Spinal cord (tissue), 10 donors: ENCODE measurements around the gene GNRH2. TPM values are rescaled to one million over a fixed set of nuclear protein-coding genes. Genes with fewer than 3 reads are reported as not detected.
"Not testable (repeated sequence)": the region's sequence is repeated elsewhere in the genome, so short reads cannot be mapped to it uniquely, and the experiment has no call there.

ENCODE experiments used
- DNase-seq, 6 donors: peaks; one replicate each; pipeline versions ENCODE4 v3.0.0 to v3.0.0-alpha.2; 2013 to 2015; ENCODE audit warnings: low spot score in 6 of 6, low read depth in 4 of 6
- H3K27ac ChIP-seq: one replicate; pipeline ENCODE4 v1.5.1; 2013; ENCODE audit warnings: low read depth, low read length, control low read depth
- H3K27me3 ChIP-seq: one replicate; pipeline ENCODE4 v1.6.1; 2013; ENCODE audit warnings: low read length; ENCODE audit not compliant: control insufficient read depth, insufficient read depth
- H3K36me3 ChIP-seq: one replicate; pipeline ENCODE4 v1.6.1; 2013; ENCODE audit warnings: low read length; ENCODE audit not compliant: control insufficient read depth, insufficient read depth
- H3K4me1 ChIP-seq: one replicate; pipeline ENCODE4 v1.6.1; 2013; ENCODE audit warnings: low read length; ENCODE audit not compliant: control insufficient read depth, insufficient read depth
- H3K4me3 ChIP-seq: one replicate; pipeline ENCODE4 v1.5.1; 2013; ENCODE audit warnings: low read depth, low read length, control low read depth
- H3K9me3 ChIP-seq: one replicate; pipeline ENCODE4 v1.6.1; 2013; ENCODE audit warnings: low read length; ENCODE audit not compliant: control insufficient read depth, insufficient read depth
- whole genome bisulfite sequencing: methylation state at CpG from one replicate; pipeline ENCODE4 v1.1.5; 2013; ENCODE audit warnings: missing lambda C conversion rate; ENCODE audit not compliant: insufficient coverage; 5-methylcytosine and 5-hydroxymethylcytosine counted together
- polyA plus RNA-seq, 2 donors: library from polyadenylated mRNA; unstranded; fragments of 120-200 nt; gene quantifications; one replicate each; pipeline ENCODE4 v1.2.1, GENCODE V29; 2013; ENCODE audit not compliant: insufficient read length in 2 of 2
- total RNA-seq, 2 donors: library from RNA; depleted of rRNA in 1 of 2; stranded (reverse); fragments of 120-200 nt in 1 of 2; fragments of >200 nt in 1 of 2; gene quantifications; one replicate each; pipeline versions ENCODE4 v1.2.3 to v1.2.4, GENCODE V29; 2013 to 2014
- donor health status: healthy.

GNRH2 gene
- total and polyA plus RNA-seq, 4 donors: 0.44 to 1.8 (median 0.68) TPM; not detected in 1

GRCh38 chr20:3014662-3015061, 28.8 kb upstream of the GNRH2 start:
- Histone ChIP-seq H3K4me3 (no peak overlapping the region), H3K27me3 (no peaks in the 10 kb centered on the region), H3K36me3 (peaks cover 43% of the 10 kb centered on the region), H3K4me1 (no peaks in the 10 kb centered on the region), H3K27ac (no peak overlapping the region), H3K9me3 (no peaks in the 10 kb centered on the region)
- no peak for DNase-seq
- WGBS: 83% methylated on average over 1 of the region's 3 CpGs

GRCh38 chr20:3015302-3015701, 28.1 kb upstream of the GNRH2 start:
- H3K36me3 ChIP-seq: peaks cover 40% of the 10 kb centered on the region
- H3K4me1 ChIP-seq, DNase-seq, H3K9me3 ChIP-seq, H3K4me3 ChIP-seq, H3K27ac ChIP-seq, H3K27me3 ChIP-seq: not testable (repeated sequence)
- WGBS: 100% methylated on average over 1 of the region's 5 CpGs

- Histone ChIP-seq H3K4me1 (no peaks in the 10 kb centered on the region), H3K27me3 (no peaks in the 10 kb centered on the region), H3K9me3 (no peaks in the 10 kb centered on the region), H3K36me3 (peaks cover 60% of the 10 kb centered on the region), H3K4me3 (no peak overlapping the region), H3K27ac (no peak overlapping the region)
- WGBS: 91% methylated on average over 4 of the region's 4 CpGs
- no peak for DNase-seq
Measured at GRCh38 chr20:3021327-3021726, 22.1 kb upstream of the GNRH2 start.

- WGBS: 96% methylated on average over 5 of the region's 5 CpGs
- H3K4me3 ChIP-seq: no peak overlapping the region
- H3K27ac ChIP-seq: no peak overlapping the region
- H3K4me1 ChIP-seq: no peaks in the 10 kb centered on the region
- DNase-seq: no peak
- H3K36me3 ChIP-seq: peaks cover 63% of the 10 kb centered on the region
- H3K9me3 ChIP-seq: no peaks in the 10 kb centered on the region
- no peaks in the 10 kb centered on the region for H3K27me3 ChIP-seq
Measured at GRCh38 chr20:3021777-3022176, 21.6 kb upstream of the GNRH2 start.

- H3K9me3 ChIP-seq, H3K27ac ChIP-seq, H3K27me3 ChIP-seq, H3K4me3 ChIP-seq, DNase-seq, H3K4me1 ChIP-seq: not testable (repeated sequence)
- WGBS: 89% methylated on average over 12 of the region's 20 CpGs
- peaks cover 71% of the 10 kb centered on the region for H3K36me3 ChIP-seq
Measured at GRCh38 chr20:3022559-3023490, 20.6 kb upstream of the GNRH2 start.

- Histone ChIP-seq H3K27ac (no peak overlapping the region), H3K9me3 (no peaks in the 10 kb centered on the region), H3K27me3 (no peaks in the 10 kb centered on the region), H3K4me3 (no peak overlapping the region), H3K4me1 (no peaks in the 10 kb centered on the region), H3K36me3 (peaks cover 85% of the 10 kb centered on the region)
- no peak for DNase-seq
- no CpG with 5 or more reads among the region's 2 CpGs for WGBS
Measured at GRCh38 chr20:3027987-3028386, 15.4 kb upstream of the GNRH2 start.

GRCh38 chr20:3031524-3032147, 11.8 kb upstream of the GNRH2 start:
- WGBS: no CpG with 5 or more reads among the region's 3 CpGs
- H3K36me3 ChIP-seq: peaks cover 87% of the 10 kb centered on the region

GRCh38 chr20:3032624-3033023, 10.8 kb upstream of the GNRH2 start:
- Histone ChIP-seq H3K4me1 (peaks cover 5% of the 10 kb centered on the region), H3K27ac (no peak overlapping the region), H3K27me3 (no peaks in the 10 kb centered on the region), H3K36me3 (peaks cover 87% of the 10 kb centered on the region), H3K4me3 (no peak overlapping the region), H3K9me3 (no peaks in the 10 kb centered on the region)
- 88% methylated on average over 8 of the region's 8 CpGs for WGBS
- DNase-seq: no peak

More at GRCh38 chr20:3031524-3032147, 11.8 kb upstream of the GNRH2 start:
- no peak overlapping the region for H3K4me3 ChIP-seq
- DNase-seq: no peak
- peaks cover under 1% of the 10 kb centered on the region for H3K4me1 ChIP-seq
- H3K27me3 ChIP-seq: no peaks in the 10 kb centered on the region
- no peaks in the 10 kb centered on the region for H3K9me3 ChIP-seq
- no peak overlapping the region for H3K27ac ChIP-seq

GRCh38 chr20:3037654-3038053, 5.8 kb upstream of the GNRH2 start:
- no peaks in the 10 kb centered on the region for H3K27me3 ChIP-seq
- H3K4me3 ChIP-seq: no peak overlapping the region
- H3K9me3 ChIP-seq: no peaks in the 10 kb centered on the region

More at GRCh38 chr20:3037654-3038053, 5.8 kb upstream of the GNRH2 start:
- WGBS: 95% methylated on average over 2 of the region's 3 CpGs
- peaks cover 7% of the 10 kb centered on the region for H3K4me1 ChIP-seq
- no peak for DNase-seq
- peaks cover 69% of the 10 kb centered on the region for H3K36me3 ChIP-seq
- H3K27ac ChIP-seq: no peak overlapping the region
